SK-N-SH (cell line): ENCODE results near the gene TCP11L2. TPM values are rescaled to one million over a fixed set of nuclear protein-coding genes. Genes with fewer than 3 reads are reported as not detected.

Experiments
- CTCF ChIA-PET: fragments of 300-600, 350-600 bp; formaldehyde crosslinking; extraction: SDS; loops from one replicate; lab custom pipeline; 2021; lab: Yijun Ruan, JAX
- POLR2A ChIA-PET: fragments of 350-600 bp; sonication (Branson Sonifier 250); formaldehyde crosslinking; extraction: SDS; loops from one replicate; lab custom pipeline; 2020; ENCODE audit warnings: antibody characterized with exemption, inconsistent platforms; lab: Yijun Ruan, JAX
- DNase-seq: peaks from one replicate; pipeline ENCODE4 v3.0.0; 2012
- H2AFZ ChIP-seq: fragments of 200-600 bp; sonication (generic); 2 replicates; pipeline ENCODE4 v1.8.1; 2016; ENCODE audit warnings: antibody characterized with exemption, mild to moderate bottlenecking, low read depth
- H3F3A ChIP-seq: fragments of 200-600 bp; sonication (generic); replicated peaks from 2 replicates; pipeline ENCODE3; 2016; ENCODE audit warnings: antibody characterized with exemption, mild to moderate bottlenecking; ENCODE audit not compliant: insufficient read depth
- H3K27ac ChIP-seq, 2 experiments: fragments of 200-500 bp in 1 of 2; fragments of 200-600 bp in 1 of 2; sonication (Bioruptor generic) in 1 of 2; sonication (generic), shearing (Covaris generic) in 1 of 2; 2 replicates each; pipeline versions ENCODE4 v1.5.1 to v1.6.1; 2014 to 2016; ENCODE audit warnings: low read depth in 2 of 2, inconsistent platforms in 1 of 2, low read length in 1 of 2, mild to moderate bottlenecking in 1 of 2, mixed read lengths in 1 of 2
- H3K27me3 ChIP-seq: fragments of 200-600 bp; sonication (generic), shearing (Covaris generic); 2 replicates; pipeline ENCODE4 v1.6.1; 2016; ENCODE audit warnings: mixed run types; ENCODE audit not compliant: insufficient read depth
- H3K36me3 ChIP-seq, 2 experiments: fragments of 200-500 bp in 1 of 2; fragments of 200-600 bp in 1 of 2; sonication (Bioruptor generic) in 1 of 2; sonication (generic) in 1 of 2; replicated peaks in 1 of 2; 2 replicates each; pipeline versions ENCODE3 to v1.5.1; 2014 to 2016; ENCODE audit warnings: low read length in 1 of 2, mild to moderate bottlenecking in 1 of 2; ENCODE audit not compliant: insufficient read depth in 2 of 2, control insufficient read depth in 1 of 2
- H3K4me1 ChIP-seq, 2 experiments: fragments of 200-500 bp in 1 of 2; fragments of 200-600 bp in 1 of 2; sonication (Bioruptor generic) in 1 of 2; sonication (generic), shearing (Covaris generic) in 1 of 2; 2 replicates each; pipeline versions ENCODE4 v1.5.1 to v1.6.1; 2014 to 2016; ENCODE audit warnings: low read depth in 1 of 2, low read length in 1 of 2, mixed run types in 1 of 2; ENCODE audit not compliant: insufficient read depth in 2 of 2, control insufficient read depth in 1 of 2
- H3K4me2 ChIP-seq: fragments of 200-600 bp; sonication (generic), shearing (Covaris generic); 2 replicates; pipeline ENCODE4 v1.6.1; 2017; ENCODE audit warnings: mixed run types
- H3K4me3 ChIP-seq, 2 experiments: fragments of 200-500 bp in 1 of 2; fragments of 200-600 bp in 1 of 2; sonication (Bioruptor generic) in 1 of 2; sonication (generic), shearing (Covaris generic) in 1 of 2; 2 replicates each; pipeline versions ENCODE4 v1.5.1 to v1.8.1; 2014 to 2016; ENCODE audit warnings: low read depth in 2 of 2, inconsistent platforms in 1 of 2, low read length in 1 of 2, mild to moderate bottlenecking in 1 of 2, mixed read lengths in 1 of 2, moderate library complexity in 1 of 2
- H3K79me2 ChIP-seq: fragments of 200-600 bp; sonication (generic); 2 replicates; pipeline ENCODE4 v1.8.1; 2017; ENCODE audit warnings: mild to moderate bottlenecking; ENCODE audit not compliant: insufficient read depth
- H3K9ac ChIP-seq: fragments of 200-600 bp; sonication (generic); 2 replicates; pipeline ENCODE4 v1.6.1; 2017; ENCODE audit warnings: mixed run types
- H3K9me2 ChIP-seq: fragments of 200-600 bp; sonication (generic); 2 replicates; pipeline ENCODE4 v1.6.1; 2017; ENCODE audit warnings: mixed run types
- H3K9me3 ChIP-seq: fragments of 200-600 bp; sonication (generic); 2 replicates; pipeline ENCODE4 v1.6.1; 2017; ENCODE audit warnings: mixed run types, mild to moderate bottlenecking, moderate library complexity
- H4K20me1 ChIP-seq: fragments of 200-600 bp; sonication (generic); 2 replicates; pipeline ENCODE4 v1.6.1; 2017; ENCODE audit warnings: mild to moderate bottlenecking, mixed run types; ENCODE audit not compliant: insufficient read depth
- CTCF ChIP-seq: fragments of 200-600 bp; sonication (generic); IDR thresholded peaks from 2 replicates; pipeline ENCODE4 v1.6.1; 2017; ENCODE audit warnings: antibody characterized with exemption, mild to moderate bottlenecking, moderate library complexity
- EP300 ChIP-seq, 2 experiments: IDR thresholded peaks; 2 replicates each; pipeline versions ENCODE4 v1.4.0 to v1.6.1; 2012; ENCODE audit warnings: borderline replicate concordance in 1 of 2, low read depth in 1 of 2, low read length in 1 of 2
- EZH2phosphoT487 ChIP-seq: fragments of 200-600 bp; sonication (generic); IDR thresholded peaks from 2 replicates; pipeline ENCODE4 v1.6.1; 2017; ENCODE audit warnings: low read depth, mixed run types, mild to moderate bottlenecking, antibody characterized with exemption, moderate library complexity, borderline replicate concordance
- FOXJ3 ChIP-seq: sonication (generic); formaldehyde crosslinking; IDR thresholded peaks from 2 replicates; pipeline ENCODE4 v1.5.1; 2020; ENCODE audit warnings: mild to moderate bottlenecking, missing genetic modification reagents
- GABPA ChIP-seq: IDR thresholded peaks from 2 replicates; pipeline ENCODE4 v1.4.0; 2012; ENCODE audit warnings: low read depth, mild to moderate bottlenecking
- JUND ChIP-seq: IDR thresholded peaks from 2 replicates; pipeline ENCODE4 v1.4.0; 2012
- MEF2A ChIP-seq: IDR thresholded peaks from 2 replicates; pipeline ENCODE4 v1.4.0; 2012; ENCODE audit warnings: low read depth, borderline replicate concordance
- MXI1 ChIP-seq: IDR thresholded peaks from 2 replicates; pipeline ENCODE4 v1.6.1; 2012; ENCODE audit warnings: mild to moderate bottlenecking, low read depth, low read length, improper control_type of control experiment
- NFIC ChIP-seq: IDR thresholded peaks from 2 replicates; pipeline ENCODE4 v1.4.0; 2012; ENCODE audit warnings: borderline replicate concordance
- NRF1 ChIP-seq: IDR thresholded peaks from 2 replicates; pipeline ENCODE4 v1.6.1; 2012; ENCODE audit warnings: low read depth, mild to moderate bottlenecking, low read length
- RAD21 ChIP-seq: IDR thresholded peaks from 2 replicates; pipeline ENCODE4 v1.6.1; 2012; ENCODE audit warnings: mild to moderate bottlenecking, low read length
- RCOR1 ChIP-seq: fragments of 150-350 bp; IDR thresholded peaks from 2 replicates; pipeline ENCODE4 v1.6.1; 2017; ENCODE audit warnings: antibody characterized with exemption, low read length
- RFX5 ChIP-seq: IDR thresholded peaks from 2 replicates; pipeline ENCODE4 v1.6.1; 2012; ENCODE audit warnings: mild to moderate bottlenecking, improper control_type of control experiment, low read length
- RXRA ChIP-seq: IDR thresholded peaks from 2 replicates; pipeline ENCODE4 v1.4.0; 2012; ENCODE audit warnings: low read depth, mild to moderate bottlenecking, borderline replicate concordance
- SIN3A ChIP-seq: IDR thresholded peaks from 2 replicates; pipeline ENCODE4 v1.6.1; 2012; ENCODE audit warnings: low read depth, mild to moderate bottlenecking, low read length, moderate library complexity, borderline replicate concordance
- SMC3 ChIP-seq: IDR thresholded peaks from 2 replicates; pipeline ENCODE4 v1.6.1; 2012; ENCODE audit warnings: low read depth, low read length, improper control_type of control experiment
- TEAD4 ChIP-seq: IDR thresholded peaks from 2 replicates; pipeline ENCODE4 v1.4.0; 2012; ENCODE audit warnings: mild to moderate bottlenecking, borderline replicate concordance; ENCODE audit not compliant: insufficient read depth
- USF2 ChIP-seq: fragments of 150-350 bp; IDR thresholded peaks from 2 replicates; pipeline ENCODE4 v1.6.1; 2017; ENCODE audit warnings: antibody characterized with exemption, low read length, low read depth, borderline replicate concordance
- YY1 ChIP-seq: IDR thresholded peaks from 2 replicates; pipeline ENCODE4 v1.4.0; 2012; ENCODE audit warnings: low read depth, mild to moderate bottlenecking
- WGBS: methylation state at CpG from one replicate; pipeline ENCODE4 v1.1.6; 2017; ENCODE audit warnings: low lambda C conversion rate; 5-methylcytosine and 5-hydroxymethylcytosine counted together
- polyA plus RNA-seq, 3 experiments: library from polyadenylated mRNA; depleted of rRNA; stranded (reverse); fragments of >200 nt; gene quantifications; 2 replicates each; pipeline ENCODE4 v1.2.3, GENCODE V29; 2012
- TF ChIP-seq, protein P1 (sequence below): IDR thresholded peaks from 2 replicates; pipeline ENCODE4 v1.4.0; 2012; ENCODE audit warnings: low read depth, borderline replicate concordance
- TF ChIP-seq, protein P2 (sequence below): IDR thresholded peaks from 2 replicates; pipeline ENCODE4 v1.4.0; 2012; ENCODE audit warnings: low read depth
- TF ChIP-seq, protein P3 (sequence below): fragments of 150-350 bp; IDR thresholded peaks from 2 replicates; pipeline ENCODE4 v1.6.1; 2016; ENCODE audit warnings: mild to moderate bottlenecking, low read depth, low read length

Gene TCP11L2
- polyA plus RNA-seq, 1 of the 3 experiments (the other 2 are of a cell fraction), result 4.0 TPM

- ChIA-PET POLR2A (no interaction called here), CTCF (interaction anchor here (12.2 kb wide), 1 partner anchor 48 kb away, joined by 173 read pairs; no protein-coding TSS in a partner anchor)
- Histone ChIP-seq H3K9me2 (no peaks in the 10 kb centered on the region), H3K79me2 (no peaks in the 10 kb centered on the region), H3K9ac (no peak overlapping the region), H3K4me1 (no peaks in the 10 kb centered on the region), H3K9me3 (no peaks in the 10 kb centered on the region), H3F3A (no peaks in the 10 kb centered on the region), H3K4me3 (no peak overlapping the region), H2AFZ (no peak overlapping the region), H3K36me3 (no peaks in the 10 kb centered on the region), H3K4me2 (no peak overlapping the region), H3K27ac (no peak overlapping the region), H4K20me1 (no peaks in the 10 kb centered on the region), H3K27me3 (no peaks in the 10 kb centered on the region)
- DNase-seq, result no peak
- WGBS, result 79% methylated on average over 7 of the region's 7 CpGs
- TF ChIP-seq RFX5 (no peak), RAD21 (no peak), EP300 (IDR thresholded peaks at IDR 0.05; ENCODE audit: borderline replicate concordance in 1 of 2, low read depth in 1 of 2, low read length in 1 of 2) (no peak), USF2 (no peak), SIN3A (no peak), FOXJ3 (no peak), SMC3 (no peak), CTCF (no peak)
- TF ChIP-seq, protein P1, sequence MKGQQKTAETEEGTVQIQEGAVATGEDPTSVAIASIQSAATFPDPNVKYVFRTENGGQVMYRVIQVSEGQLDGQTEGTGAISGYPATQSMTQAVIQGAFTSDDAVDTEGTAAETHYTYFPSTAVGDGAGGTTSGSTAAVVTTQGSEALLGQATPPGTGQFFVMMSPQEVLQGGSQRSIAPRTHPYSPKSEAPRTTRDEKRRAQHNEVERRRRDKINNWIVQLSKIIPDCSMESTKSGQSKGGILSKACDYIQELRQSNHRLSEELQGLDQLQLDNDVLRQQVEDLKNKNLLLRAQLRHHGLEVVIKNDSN, result no peak
Measured at GRCh38 chr12:106274575-106275121, 27.9 kb upstream of the TCP11L2 start.

DNA sequence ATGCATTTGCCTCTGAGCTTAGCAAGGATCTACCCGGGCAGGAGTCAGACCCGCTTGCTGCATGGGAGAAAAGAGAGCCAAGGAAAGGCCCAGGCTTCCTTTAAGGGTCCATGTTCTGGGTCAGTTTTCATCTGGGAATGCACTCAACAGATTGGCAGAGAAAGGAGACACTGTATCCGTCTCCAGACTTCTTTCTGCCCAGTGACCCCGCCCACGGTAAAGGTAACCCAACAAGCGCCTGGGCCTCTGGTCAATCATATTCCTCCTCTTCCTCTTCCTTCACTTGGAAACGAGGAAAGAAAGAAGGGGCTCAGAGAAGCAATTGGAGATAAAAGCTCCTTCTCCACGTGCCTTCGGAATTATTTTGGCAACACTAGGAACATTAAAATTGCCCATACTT, 27.1 kb upstream of the TCP11L2 start:
- 84% methylated on average over 9 of the region's 9 CpGs for WGBS
- Histone ChIP-seq H3K27me3 (no peaks in the 10 kb centered on the region), H3K9me2 (no peaks in the 10 kb centered on the region), H3K9me3 (no peaks in the 10 kb centered on the region), H3F3A (no peaks in the 10 kb centered on the region), H4K20me1 (no peaks in the 10 kb centered on the region), H3K27ac (no peak overlapping the region), H3K79me2 (no peaks in the 10 kb centered on the region), H3K4me3 (no peak overlapping the region), H3K9ac (no peak overlapping the region), H3K4me2 (no peak overlapping the region), H3K4me1 (no peaks in the 10 kb centered on the region), H2AFZ (no peak overlapping the region), H3K36me3 (no peaks in the 10 kb centered on the region)
- no peak for DNase-seq
- CTCF ChIA-PET, result interaction anchor here (12.2 kb wide), 1 partner anchor 49 kb away, joined by 173 read pairs; no protein-coding TSS in a partner anchor
- POLR2A ChIA-PET, result no interaction called here
- TF ChIP-seq EZH2phosphoT487, result no peak
- no peak for TF ChIP-seq MEF2A
- TF ChIP-seq, protein P2, sequence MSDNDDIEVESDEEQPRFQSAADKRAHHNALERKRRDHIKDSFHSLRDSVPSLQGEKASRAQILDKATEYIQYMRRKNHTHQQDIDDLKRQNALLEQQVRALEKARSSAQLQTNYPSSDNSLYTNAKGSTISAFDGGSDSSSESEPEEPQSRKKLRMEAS, result no peak
- no peak for TF ChIP-seq NFIC
- no peak for TF ChIP-seq RCOR1
- TF ChIP-seq, protein P3, sequence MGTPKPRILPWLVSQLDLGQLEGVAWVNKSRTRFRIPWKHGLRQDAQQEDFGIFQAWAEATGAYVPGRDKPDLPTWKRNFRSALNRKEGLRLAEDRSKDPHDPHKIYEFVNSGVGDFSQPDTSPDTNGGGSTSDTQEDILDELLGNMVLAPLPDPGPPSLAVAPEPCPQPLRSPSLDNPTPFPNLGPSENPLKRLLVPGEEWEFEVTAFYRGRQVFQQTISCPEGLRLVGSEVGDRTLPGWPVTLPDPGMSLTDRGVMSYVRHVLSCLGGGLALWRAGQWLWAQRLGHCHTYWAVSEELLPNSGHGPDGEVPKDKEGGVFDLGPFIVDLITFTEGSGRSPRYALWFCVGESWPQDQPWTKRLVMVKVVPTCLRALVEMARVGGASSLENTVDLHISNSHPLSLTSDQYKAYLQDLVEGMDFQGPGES, result no peak
- TF ChIP-seq RFX5, result no peak
- no peak for TF ChIP-seq RXRA
- no peak for TF ChIP-seq TEAD4
- no peak for TF ChIP-seq GABPA
- no peak for TF ChIP-seq JUND
- no peak for TF ChIP-seq CTCF
- no peak for TF ChIP-seq MXI1
- no peak for TF ChIP-seq NRF1
- no peak for TF ChIP-seq YY1
